Stimulated activated CD8-positive, alpha-beta memory T cell treated with anti-CD3 and anti-CD28 coated beads, Interleukin-12 subunit alpha, Interleukin-12 subunit beta, amount 100 ng/mL, for 1 hour (primary cell): ENCODE measurements around the gene PRKCZ.
"Not testable (repeated sequence)": the region's sequence is repeated elsewhere in the genome, so short reads cannot be mapped to it uniquely, and the experiment has no call there.

ENCODE experiments used
- DNase-seq: peaks from one replicate; pipeline ENCODE4 v3.0.0-alpha.2; 2020; ENCODE audit warnings: low read depth

The PRKCZ gene

DNA sequence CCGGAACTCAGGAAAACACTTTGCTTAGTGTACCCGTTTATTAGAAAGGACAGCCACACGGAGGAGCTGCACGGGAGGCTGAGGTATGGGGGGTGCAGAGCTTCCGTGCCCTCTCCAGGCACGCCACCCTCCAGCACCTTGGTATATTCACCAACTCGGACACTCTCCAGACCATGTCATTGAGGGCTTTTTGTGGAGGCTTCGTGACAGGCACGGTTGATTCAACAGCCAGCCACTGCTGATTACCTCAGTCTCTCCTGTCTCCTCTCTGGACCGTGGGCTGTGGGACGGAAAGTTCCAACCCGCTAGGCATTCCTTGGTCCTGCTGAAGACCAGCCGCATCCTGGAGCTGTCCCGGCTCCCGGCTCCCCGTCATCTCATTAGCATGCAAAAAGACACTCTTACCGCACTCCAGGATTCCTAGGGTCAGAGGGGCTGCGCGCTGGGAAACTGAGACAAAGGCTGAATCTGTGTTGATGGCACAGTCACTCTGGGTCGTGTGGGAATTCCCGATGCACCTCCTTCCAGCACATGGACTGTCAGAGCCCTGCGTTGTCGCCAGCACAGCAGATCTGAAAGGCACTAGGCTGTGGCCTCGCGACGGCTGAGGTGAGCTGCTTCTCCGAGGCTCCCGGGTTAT is 65.6 kb downstream of the PRKCZ start:
- DNase-seq, result no peak

DNA sequence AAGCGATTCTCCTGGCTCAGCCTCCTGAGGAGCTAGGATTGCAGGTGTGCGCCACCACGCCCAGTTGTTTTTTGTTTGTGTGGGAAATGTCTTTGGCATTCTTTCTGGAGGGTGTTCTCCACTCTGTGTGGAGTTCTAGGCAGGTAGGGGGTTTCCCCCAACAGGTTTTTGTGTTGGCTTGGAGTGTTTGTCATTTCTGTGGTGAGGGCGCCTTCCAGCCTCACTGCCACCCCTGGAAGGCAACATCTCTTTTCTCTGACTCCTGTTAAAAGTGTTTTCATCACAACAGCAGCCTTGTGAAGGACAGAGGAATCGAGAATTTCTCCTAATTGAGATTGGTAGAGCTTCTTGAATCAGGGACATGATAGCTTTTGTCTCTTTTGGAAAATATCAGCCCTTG is 69.7 kb downstream of the PRKCZ start:
- DNase-seq, result no peak

DNA sequence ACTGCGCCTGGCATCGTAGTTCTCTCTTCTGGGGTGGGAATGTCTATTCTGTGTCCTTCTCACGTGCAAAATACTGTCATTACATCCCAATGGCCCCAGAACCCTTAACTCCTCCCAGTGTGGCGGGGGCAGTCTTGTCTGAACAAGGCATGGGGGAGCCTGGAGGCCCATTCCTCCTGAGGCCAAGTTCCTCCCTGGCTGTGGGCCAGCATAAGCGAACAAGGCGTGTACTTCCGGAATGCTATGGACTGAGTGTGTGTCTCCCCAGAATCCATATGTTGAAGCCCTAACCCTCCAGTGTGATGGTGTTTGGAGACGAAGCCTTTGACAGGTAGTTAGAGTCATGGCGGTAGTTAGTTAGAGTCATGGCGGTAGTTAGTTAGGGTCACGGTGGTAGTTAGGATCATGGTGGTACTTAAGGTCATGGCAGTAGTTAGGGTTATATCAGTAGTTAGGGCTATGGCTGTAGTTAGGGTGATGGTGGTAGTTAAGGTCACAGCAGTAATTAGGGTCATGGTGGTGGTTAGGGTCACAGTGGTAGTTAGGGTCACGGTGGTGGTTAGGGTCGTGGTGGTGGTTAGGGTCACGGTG is 71.0 kb downstream of the PRKCZ start:
- DNase-seq, result no peak

DNA sequence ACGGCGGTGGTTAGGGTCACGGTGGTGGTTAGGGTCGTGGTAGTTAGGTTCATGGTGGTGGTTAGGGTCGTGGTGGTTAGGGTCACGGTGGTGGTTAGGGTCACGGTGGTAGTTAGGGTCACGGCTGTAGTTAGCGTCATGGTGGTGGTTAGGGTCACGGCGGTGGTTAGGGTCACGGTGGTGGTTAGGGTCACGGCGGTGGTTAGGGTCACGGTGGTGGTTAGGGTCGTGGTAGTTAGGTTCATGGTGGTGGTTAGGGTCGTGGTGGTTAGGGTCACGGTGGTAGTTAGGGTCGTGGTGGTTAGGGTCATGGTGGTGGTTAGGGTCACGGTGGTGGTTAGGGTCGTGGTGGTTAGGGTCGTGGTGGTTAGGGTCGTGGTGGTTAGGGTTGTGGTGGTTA is 71.6 kb downstream of the PRKCZ start:
- DNase-seq, result not testable (repeated sequence)

DNA sequence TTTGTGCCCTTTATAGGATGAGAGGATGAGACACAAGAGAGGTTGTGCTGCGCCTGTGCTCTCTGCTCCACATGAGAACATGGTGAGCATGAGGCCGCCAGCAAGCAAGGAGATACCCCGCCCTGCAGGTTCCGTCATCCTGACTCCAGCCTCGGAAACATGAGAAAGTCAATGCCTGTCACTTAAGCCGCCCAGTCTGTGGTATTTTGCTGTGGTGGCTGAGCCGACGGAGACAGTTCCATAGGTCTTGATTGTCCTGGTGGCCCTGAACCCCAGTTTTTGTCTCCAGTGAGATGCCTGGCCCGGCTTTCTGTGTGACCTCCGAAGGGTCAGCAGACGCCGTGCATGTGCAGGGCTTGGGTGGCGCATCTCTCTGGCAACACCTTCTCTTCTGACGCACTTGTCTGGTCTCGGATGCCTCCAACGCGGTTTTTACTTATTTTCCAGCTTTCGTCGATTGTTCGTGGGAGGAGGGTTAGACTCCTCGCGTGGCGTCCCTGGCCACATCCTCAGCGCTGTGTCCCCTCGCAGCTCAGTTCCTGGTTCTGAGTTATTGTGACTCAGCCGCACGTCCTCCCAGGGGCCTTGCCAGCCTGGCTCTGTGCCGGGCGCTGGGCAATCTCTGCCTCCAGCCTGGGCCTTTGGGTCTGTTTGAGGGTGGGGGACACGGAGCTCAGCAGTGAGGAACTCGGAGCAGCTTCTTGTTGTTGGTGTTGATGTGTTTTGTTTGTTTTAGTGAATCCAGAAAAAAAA is 74.4 kb downstream of the PRKCZ start:
- DNase-seq, result no peak

DNA sequence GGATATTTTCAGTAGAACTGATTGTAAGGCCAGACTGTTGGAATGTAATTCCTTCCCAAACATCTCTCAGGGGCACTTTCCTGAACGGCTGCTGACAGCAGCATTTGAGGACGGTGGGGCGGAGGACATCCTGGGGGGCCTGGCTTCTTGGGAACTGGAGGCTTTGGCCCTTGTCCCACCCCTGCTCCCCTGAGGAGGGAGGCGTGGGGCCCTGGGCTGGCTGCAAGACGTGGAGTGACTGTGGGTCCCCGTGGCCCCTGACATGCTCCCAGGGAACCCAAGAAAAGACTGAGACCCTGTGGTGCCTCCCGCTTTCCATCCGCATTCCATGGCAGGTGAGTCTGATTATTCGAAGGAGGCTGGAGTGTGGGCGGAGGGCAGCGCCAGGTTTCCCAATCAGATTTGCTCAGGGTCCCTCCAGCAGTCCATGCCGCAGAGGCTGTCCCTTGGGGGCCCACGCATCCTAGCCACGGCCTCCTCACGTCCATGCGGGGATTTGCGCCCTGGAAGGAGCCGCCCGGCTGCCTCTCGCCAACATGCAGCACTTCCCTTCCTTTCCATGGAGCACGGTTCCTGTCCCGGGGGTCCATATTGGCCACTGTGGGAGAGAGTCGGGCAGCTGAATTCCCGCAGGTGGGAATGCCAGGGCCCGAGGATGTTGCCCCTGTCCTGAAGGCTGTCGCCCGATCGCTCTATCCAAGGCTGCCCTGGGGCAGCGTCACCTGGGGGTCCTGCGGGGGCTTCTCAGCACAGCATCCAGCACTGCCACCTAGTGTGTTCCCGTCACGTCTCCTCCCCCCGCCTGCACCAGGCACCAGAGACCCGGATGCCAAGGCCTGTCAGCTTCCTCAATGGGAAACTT is 75.4 kb downstream of the PRKCZ start:
- no peak for DNase-seq

DNA sequence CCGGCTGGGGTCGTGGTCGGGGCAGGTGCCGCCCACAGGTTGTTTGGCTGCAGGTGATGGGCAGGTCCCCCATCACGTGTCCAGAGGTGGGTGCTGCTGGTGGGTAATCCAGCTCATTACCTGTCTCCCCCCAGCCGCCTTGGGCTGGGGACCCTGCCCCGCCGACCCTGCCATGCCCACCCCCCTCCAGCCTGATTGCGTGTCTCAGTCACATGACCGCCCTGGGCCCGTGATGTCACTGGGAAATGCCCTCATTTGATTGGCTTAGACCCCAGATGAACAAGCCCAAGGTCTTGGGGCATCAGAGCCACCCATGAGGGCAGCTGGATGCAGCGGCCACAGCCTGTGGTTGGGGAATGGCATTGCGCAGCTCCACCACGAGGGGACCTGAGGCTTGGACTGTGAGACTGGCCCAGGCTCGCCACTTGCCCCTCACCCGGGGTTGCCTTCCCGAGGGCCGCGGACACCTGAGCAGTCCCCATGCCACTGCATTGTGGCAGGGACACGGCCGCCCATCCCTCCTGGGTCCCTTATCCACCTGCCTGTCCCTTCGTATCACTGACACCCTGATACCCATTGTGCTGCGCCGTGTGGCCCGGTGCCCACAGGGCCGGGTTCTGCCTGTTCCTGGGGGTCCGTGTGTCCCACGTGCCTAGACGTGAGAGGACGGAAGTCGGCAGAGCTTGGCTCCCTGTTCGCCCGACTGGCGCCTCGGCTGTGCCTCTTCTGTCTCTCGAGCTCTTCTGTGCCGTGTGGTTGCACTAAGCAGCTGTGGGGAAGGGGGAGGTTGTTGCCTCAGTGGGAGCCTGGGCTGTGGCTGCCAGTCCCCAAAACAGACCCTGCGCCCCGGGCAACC is 76.3 kb downstream of the PRKCZ start:
- DNase-seq, result no peak

DNA sequence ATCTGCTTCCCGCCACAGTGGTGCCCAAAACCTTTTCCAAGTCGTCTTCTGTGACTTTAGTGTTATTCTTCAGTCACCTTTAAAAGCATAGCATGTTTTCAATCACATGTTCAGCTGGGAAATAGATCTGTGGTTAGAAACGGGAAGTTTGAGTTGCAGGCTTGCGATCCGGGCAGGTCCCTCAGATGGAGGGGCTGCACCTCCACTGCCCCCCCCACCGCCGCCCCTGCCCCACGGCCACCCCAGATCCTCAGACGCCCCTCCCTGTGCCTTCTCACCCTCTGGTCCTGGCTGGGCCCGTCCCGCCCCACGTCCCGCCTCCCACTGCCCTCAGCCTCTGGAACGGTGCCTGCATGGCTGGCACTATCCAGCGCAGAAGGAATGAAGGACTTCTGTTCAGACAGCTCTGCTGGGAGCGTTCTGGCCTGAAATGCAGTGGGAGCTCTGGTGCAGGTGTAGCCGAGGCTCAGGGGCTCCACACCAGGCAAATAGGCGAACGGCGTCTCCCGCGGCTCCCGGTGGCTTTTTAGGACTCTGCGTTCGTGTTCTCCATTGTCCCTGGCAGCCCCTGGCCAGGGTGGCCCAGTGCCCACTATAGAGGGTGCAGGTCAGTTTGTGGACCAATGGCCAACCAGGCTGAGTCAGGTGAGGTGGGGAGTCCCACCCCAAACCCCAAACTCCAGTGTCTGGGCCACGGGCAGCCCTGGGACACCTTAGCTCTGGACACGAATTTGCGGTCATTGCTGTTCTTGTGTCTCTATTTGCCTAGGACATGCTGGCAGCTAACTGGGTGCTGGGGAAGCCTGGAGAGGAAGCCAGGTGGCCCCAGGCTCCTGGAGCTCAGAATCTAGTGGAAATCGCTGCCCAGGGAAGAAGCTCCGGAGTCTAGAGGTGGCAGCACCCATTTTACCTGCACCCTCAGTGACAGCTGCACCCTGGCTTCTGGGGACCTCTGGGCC is 77.3 kb downstream of the PRKCZ start:
- no peak for DNase-seq

DNA sequence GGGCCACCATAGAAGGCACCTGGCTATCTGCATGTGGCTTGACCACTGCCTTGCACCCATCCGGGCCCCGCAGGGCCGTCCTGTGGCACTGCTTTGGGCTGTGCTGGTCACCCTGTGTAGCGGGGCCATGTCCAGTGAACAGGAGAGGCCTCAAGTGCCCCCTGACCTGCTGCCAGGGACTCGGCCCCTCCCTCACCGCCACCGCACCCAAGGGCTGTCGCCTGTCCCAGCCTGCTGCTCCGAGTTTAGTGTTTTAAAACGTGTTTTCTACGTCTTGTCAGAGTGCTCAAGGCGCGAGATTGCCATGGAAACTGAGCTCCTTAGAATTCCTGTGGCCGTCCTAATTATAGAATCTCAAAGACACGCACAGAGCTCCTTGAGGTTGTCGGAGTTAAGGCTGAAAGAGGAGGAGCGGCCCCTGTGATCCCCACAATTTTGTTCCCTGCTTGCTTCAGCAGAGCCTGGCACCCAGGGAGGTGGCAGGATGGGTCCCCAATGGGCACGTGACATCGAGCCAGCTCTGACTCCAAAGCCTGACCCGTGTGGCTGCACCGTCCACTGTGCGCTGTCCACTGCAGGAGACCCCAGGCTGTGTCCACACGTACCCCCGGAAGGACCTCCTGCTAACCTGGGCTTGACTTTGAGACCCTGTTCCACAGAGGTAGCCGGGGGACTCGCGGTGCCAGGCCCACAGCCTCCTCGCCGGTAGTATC is 78.1 kb downstream of the PRKCZ start:
- no peak for DNase-seq

DNA sequence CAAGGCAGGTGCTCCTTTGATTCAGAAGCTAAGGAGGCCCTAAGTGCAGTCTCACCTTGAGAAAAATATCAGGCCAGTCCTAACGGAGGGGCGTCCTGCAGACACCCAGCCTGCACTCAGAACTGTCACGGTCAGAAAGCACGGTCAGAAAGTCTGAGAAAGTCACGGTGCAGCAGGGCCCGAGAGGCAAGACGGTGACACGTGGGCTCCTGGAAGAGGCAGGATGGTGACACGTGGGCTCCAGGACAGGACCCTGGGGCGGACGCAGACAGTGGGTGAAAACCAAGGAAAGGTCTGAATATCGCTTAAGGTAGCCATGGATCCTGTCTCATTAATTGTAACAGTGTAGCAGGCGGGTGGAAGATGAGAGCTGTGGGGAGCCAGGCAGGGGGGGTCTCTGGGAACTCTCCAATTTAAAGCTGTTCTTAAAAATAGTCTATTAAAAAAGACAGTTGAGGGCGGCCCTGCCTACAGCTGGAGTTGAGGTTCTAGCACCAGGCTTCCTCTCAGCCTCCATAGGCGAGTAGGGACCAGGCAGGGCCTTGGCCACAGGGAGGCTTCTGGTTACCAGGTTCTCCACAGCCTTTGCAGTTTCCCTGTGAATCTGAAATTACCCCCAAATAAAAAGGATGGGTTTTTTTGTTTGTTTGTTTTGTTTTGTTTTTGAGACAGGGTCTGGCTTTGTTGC is 79.2 kb downstream of the PRKCZ start:
- no peak for DNase-seq

DNA sequence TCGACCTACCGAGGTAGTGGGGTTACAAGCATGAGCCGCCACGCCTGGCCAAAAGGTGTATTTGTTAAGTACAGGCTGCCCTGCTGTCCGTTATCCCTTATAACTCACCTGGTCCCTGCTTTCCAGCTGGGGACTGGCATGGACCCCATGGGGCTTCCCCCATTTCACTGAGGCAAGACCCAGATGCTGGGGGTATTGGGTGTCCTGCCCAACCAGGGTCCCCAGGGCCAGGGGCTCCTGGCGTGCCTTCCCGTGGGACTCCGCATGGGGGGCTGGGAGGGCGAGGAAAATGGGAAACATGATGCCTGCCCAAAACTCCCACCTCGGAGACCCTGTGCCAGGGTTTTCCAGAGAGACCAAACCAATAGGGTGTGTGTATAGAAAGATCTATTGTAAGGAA is 79.9 kb downstream of the PRKCZ start:
- DNase-seq, result no peak

DNA sequence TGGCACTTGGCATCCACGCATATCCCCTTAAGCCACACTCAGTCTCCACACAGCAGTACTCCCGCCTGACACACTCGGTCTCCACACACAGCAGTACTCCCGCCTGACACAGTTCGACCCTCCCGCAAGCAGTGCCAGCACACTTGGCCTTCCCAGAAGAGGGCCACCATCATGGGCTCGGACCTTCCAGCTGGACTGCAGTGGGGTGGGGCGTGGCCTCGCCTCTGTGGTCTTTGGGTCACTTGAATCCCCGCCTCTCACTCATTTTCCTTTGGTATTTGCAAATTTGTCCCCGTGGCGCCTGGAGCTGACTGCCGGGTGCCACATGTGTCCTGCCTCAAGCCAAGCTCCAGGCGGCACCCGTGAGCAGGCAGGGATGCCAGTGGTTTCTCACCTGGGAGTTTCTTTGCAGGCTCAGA is 80.7 kb downstream of the PRKCZ start:
- DNase-seq, result no peak

DNA sequence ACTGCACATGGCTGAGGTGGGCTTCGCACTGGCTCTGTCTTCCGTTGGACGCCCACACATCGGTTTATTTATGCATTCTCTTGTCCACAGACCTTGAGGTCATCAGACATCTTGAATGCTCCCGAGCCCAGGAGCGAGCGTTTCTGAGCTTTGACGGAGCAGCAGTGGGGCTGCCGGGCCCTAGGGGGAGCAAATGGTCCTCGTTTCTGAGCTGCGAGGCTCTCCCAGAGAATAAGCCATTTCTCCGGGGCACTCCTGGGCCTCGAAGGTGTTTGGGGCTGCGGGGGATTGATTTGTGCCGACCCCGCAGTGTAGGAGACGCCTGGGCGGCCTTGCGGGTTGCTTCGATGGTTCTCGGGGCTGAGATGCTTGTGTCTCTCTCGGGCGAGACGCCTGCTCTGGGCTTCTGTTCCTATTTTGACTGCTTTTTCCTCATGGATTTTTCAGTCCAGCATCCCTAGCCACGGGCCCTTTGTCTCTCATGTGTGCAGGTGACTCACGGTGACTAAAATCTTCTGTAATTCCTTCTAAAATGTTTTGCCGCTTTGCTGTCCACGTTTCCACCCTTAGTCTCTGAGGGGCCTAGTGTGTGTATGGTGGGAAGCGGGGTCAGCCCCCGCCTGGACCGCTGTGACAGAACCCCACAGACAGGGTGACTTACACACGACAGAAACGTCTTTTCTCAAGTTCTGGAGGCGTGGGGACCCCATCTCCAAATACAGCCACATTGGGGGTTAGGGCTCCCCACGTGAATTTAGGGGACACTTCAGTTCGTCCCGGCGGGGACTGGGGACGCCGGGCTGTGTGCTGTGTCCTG is 82.2 kb downstream of the PRKCZ start:
- DNase-seq, result no peak

DNA sequence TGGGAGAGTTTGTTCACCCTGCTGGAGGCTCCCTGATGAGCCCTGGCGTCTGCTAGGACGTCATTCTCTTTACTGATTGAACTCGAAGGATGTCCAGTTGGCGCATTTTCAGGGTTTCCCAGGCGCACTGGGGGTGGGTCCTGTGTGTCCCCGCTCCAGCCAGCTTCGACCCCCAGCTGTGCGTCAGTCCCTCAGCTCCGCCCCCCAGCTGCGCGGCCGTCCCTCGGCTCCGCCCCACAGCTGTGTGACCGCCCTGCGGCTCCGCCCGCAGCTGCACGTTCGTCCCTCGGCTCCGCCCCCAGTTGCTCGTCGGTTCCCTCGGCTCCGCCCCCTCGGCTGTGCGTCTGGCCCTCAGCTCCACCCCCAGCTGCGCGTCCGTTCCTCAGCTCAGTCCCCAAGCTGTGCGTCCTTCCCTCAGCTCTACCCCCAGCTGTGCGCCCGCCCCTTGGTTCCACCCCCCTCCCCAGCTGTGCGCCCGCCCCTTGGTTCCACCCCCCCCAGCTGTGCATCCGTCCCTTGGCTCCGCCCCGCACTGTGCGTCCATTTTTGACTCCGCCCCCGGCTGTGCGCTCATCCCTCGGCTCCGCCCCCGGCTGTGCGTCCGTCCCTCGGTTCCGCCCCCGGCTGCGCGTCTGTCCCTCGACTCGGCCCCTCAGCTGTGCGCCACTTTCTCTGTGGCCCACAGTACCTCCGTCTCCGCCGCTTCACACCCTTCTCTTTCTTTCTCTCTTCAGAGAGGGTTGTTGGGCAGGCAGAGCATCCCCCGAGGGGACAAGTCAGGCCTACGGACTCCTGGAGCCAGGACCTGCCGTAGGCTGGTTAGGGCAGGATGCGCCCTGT is 83.0 kb downstream of the PRKCZ start:
- DNase-seq, result peak; percentile 93

DNA sequence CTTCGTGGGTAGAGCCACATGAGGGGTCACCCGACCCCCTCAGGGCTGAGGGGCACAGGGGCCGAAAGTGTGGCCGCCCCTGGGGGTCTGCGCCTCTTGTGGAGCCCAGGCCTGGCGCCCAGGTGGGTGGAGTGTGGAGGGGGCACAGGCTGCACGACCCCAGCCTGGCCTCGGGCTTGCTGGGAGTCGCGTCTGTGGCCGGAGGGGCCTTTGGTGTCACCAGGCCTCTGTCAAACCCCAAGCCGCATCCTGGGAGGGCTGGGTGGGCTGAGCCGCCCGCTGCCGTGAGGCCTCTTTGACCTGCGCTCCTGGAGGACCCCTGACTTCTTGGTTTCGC is 83.6 kb downstream of the PRKCZ start:
- DNase-seq, result no peak

DNA sequence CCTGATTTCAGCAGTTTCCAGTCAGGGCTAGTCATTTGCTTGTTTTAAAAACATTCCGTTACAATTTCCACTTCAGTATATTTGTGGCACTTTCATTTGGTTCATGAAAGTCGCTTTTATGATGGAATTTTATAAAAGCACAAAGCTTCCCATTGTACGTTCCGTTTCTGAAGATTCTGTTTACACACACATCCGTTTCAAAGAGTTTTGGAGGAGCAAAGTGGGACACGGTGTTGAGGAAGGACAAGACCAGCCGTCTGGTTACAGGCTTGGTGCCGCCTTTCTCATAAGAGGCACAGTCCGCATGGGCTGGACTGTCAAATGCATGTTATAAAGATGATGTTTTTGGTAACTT is 84.0 kb downstream of the PRKCZ start:
- DNase-seq, result no peak

DNA sequence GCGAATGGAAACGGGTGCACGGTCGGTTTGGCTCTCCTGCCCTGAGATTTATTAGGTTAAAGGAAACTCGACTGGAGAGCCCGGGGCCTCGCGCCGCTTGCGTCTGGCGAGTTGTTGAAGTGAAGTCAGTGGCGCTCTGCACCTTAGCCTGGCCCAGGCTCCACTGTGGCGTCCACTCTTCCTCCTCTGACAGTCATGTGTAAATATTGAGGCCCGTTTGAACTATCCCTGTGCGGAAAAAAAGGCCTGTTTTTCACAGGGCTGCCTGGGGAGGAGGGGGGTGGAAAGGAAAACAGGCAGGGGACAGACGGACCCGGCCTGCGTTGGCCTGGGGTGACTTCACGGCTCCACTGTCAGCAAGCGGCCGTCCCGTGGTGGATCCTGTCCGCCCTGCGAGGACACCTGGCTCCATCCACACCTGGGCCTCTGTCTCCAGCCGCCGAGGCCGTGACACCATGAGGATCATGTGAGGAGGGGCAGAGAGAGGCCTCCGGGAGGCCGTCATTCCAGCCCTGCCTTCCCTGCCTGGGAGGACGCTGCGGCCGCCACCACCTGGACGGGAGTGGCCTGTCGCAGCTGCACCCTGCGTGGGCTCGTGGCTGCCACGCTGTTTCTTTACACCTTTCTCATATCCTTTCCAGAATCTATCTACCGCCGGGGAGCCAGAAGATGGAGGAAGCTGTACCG is 84.6 kb downstream of the PRKCZ start:
- no peak for DNase-seq
